Testis (tissue), 2 donors: ENCODE measurements around the gene PLA2G15.

Experiments
- CTCF ChIP-seq, 3 experiments: fragments of 450-650 bp in 2 of 3; fragments of 200-600 bp in 1 of 3; sonication (generic) in 1 of 3; IDR thresholded peaks; one replicate each; pipeline ENCODE4 v1.5.1; 2016 to 2019; ENCODE audit warnings: antibody characterized with exemption in 3 of 3, mild to moderate bottlenecking in 2 of 3, moderate library complexity in 1 of 3
- POLR2A ChIP-seq: fragments of 450-650 bp; IDR thresholded peaks from one replicate; pipeline ENCODE4 v1.6.1; 2017; ENCODE audit warnings: antibody characterized with exemption, mild to moderate bottlenecking, moderate library complexity

DNA sequence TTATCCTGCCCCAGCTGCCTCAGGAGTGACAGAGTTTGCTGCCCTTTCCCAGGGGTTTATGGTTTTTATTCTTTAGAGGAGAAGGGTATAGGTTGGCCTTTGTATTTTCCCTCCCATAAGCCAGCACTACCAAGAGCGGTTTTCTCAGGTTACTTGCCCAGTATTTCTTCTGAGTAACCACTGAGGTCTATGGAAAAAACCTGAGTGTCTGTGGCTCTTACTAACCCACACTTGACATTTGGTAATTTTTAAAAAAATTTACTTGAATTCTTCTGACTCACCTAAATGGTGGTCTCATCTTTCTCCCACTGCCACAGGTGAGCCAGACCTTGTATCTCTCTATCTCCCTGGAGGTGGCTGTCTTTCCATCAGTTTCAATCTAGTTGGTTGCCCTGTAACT, 25.2 kb downstream of the PLA2G15 start:
- no peak for TF ChIP-seq CTCF (IDR thresholded peaks at IDR 0.05)
- no peak for TF ChIP-seq POLR2A
